Keratinocyte (primary cell): ENCODE measurements around the gene STARD8. TPM values are rescaled to one million over a fixed set of nuclear protein-coding genes. Genes with fewer than 3 reads are reported as not detected.

Experiments
- DNase-seq: peaks from one replicate; pipeline ENCODE4 v3.0.0-alpha.2; 2011; ENCODE audit warnings: low read depth, missing footprints, low spot score
- FAIRE-seq: peaks from 2 replicates; lab custom pipeline; 2011; peaks lifted over from hg19 to GRCh38; lab: Jason Lieb, UNC
- H2AFZ ChIP-seq: 2 replicates; pipeline ENCODE4 v1.6.0; 2012; ENCODE audit warnings: low read length, control low read depth, inconsistent platforms; ENCODE audit not compliant: control insufficient read depth
- H3K27ac ChIP-seq: 2 replicates; pipeline ENCODE4 v1.5.1; 2011; ENCODE audit warnings: low read length; ENCODE audit not compliant: control insufficient read depth, insufficient read depth
- H3K27me3 ChIP-seq: 3 replicates; pipeline ENCODE4 v1.6.0; 2011; ENCODE audit warnings: low read length; ENCODE audit not compliant: control insufficient read depth, insufficient read depth; ENCODE audit errors: extremely low read depth
- H3K36me3 ChIP-seq, 2 experiments: 2 replicates in 1 of 2; 3 replicates in 1 of 2; pipeline ENCODE4 v1.5.1; 2011; ENCODE audit warnings: low read length in 2 of 2, mild to moderate bottlenecking in 1 of 2; ENCODE audit not compliant: control insufficient read depth in 2 of 2, insufficient read depth in 2 of 2; ENCODE audit errors: extremely low read depth in 1 of 2
- H3K4me1 ChIP-seq: 3 replicates; pipeline ENCODE4 v1.5.1; 2011; ENCODE audit warnings: low read length; ENCODE audit not compliant: control insufficient read depth, insufficient read depth; ENCODE audit errors: extremely low read depth
- H3K4me2 ChIP-seq: 3 replicates; pipeline ENCODE4 v1.6.0; 2011; ENCODE audit warnings: low read depth, low read length; ENCODE audit not compliant: control insufficient read depth, insufficient read depth; ENCODE audit errors: extremely low read depth
- H3K4me3 ChIP-seq, 3 experiments: fragments of 200-600 bp in 1 of 3; sonication (generic) in 1 of 3; 2 replicates in 2 of 3; 3 replicates in 1 of 3; pipeline ENCODE4 v1.5.1; 2011 to 2016; ENCODE audit warnings: low read length in 3 of 3, mild to moderate bottlenecking in 3 of 3, control low read depth in 2 of 3, inconsistent platforms in 1 of 3, low read depth in 1 of 3, mixed read lengths in 1 of 3, mixed run types in 1 of 3, moderate library complexity in 1 of 3; ENCODE audit not compliant: control insufficient read depth in 2 of 3, insufficient read depth in 2 of 3; ENCODE audit errors: extremely low read depth in 1 of 3
- H3K79me2 ChIP-seq: 2 replicates; pipeline ENCODE4 v1.6.0; 2012; ENCODE audit warnings: low read length; ENCODE audit not compliant: control insufficient read depth, insufficient read depth
- H3K9ac ChIP-seq: 3 replicates; pipeline ENCODE4 v1.6.0; 2011; ENCODE audit warnings: low read length; ENCODE audit not compliant: control insufficient read depth, insufficient read depth; ENCODE audit errors: extremely low read depth
- H3K9me1 ChIP-seq: 3 replicates; pipeline ENCODE4 v1.6.0; 2011; ENCODE audit warnings: low read length; ENCODE audit not compliant: control insufficient read depth, insufficient read depth; ENCODE audit errors: extremely low read depth
- H3K9me3 ChIP-seq: 2 replicates; pipeline ENCODE4 v1.5.1; 2012; ENCODE audit warnings: low read depth, low read length; ENCODE audit not compliant: control insufficient read depth
- H4K20me1 ChIP-seq: 3 replicates; pipeline ENCODE4 v1.6.0; 2011; ENCODE audit warnings: low read length; ENCODE audit not compliant: control insufficient read depth, insufficient read depth; ENCODE audit errors: extremely low read depth
- EZH2 ChIP-seq: IDR thresholded peaks from one replicate; pipeline ENCODE4 v1.6.1; 2012; ENCODE audit warnings: inconsistent platforms, mild to moderate bottlenecking, low read length, moderate library complexity
- dilution Hi-C: fragments of 300-500 bp; cut with MboI; formaldehyde crosslinking; loops from one replicate; pipeline ENCODE4 v1.7.0; 2020; ENCODE audit warnings: low sequenced_read_pairs; ENCODE audit not compliant: extremely low pct_ligation_motif_present
- polyA plus RNA-seq, 5 experiments: library from polyadenylated mRNA; depleted of rRNA in 3 of 5; stranded (reverse) in 3 of 5; stranded (forward) in 1 of 5; unstranded in 1 of 5; fragments of >200 nt; gene quantifications; 1 replicate in 1 of 5; 2 replicates in 3 of 5; 3 replicates in 1 of 5; pipeline versions ENCODE4 v1.2.1 to v1.2.3, GENCODE V29; 2011 to 2012; ENCODE audit warnings: missing spikeins in 2 of 5, low read depth in 1 of 5, low replicate concordance in 1 of 5
- TF ChIP-seq, protein P1 (sequence below), 3 experiments: IDR thresholded peaks in 1 of 3; conservative IDR thresholded peaks in 1 of 3; optimal IDR thresholded peaks in 1 of 3; 2 replicates in 2 of 3; 3 replicates in 1 of 3; pipeline versions ENCODE3 to v1.5.1; 2011; ENCODE audit warnings: low read length in 3 of 3, mild to moderate bottlenecking in 3 of 3, moderate library complexity in 2 of 3, control low read depth in 1 of 3, inconsistent platforms in 1 of 3; ENCODE audit not compliant: insufficient read depth in 2 of 3; ENCODE audit errors: extremely low read depth in 1 of 3

Gene STARD8
- polyA plus RNA-seq, 1 donor (not counting 4 experiments of a cell fraction or from before 2014, with no cell fraction given): 0.07 TPM

DNA sequence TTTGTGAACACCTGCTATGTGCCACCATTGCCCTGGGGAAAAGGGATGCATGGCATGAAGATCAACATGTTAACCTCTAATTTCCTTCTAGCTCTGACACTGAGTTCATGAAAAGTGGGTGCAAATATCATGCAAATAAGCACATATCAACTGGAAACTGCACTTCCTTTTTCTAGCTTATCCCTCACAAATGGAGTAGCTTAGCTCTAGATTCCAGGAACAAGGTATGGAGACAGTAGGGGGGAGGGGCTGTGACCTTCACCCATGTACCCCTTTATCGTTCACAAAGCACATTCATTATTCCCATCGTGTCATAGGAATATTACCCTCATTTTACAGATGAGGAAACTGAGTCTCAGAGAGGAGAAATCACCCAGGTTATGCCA is 37.4 kb downstream of the STARD8 start:
- Histone ChIP-seq H3K4me3 (no peak overlapping the region), H3K9ac (no peak overlapping the region), H3K4me1 (peaks cover 3% of the 10 kb centered on the region), H2AFZ (no peak overlapping the region), H3K9me1 (no peaks in the 10 kb centered on the region), H3K27me3 (peaks cover 7% of the 10 kb centered on the region), H3K79me2 (no peaks in the 10 kb centered on the region), H3K4me2 (no peak overlapping the region), H4K20me1 (no peaks in the 10 kb centered on the region), H3K9me3 (no peaks in the 10 kb centered on the region), H3K27ac (no peak overlapping the region), H3K36me3 (no peaks in the 10 kb centered on the region)
- DNase-seq (no peak), FAIRE-seq (no peak)
- no peak for TF ChIP-seq EZH2
- TF ChIP-seq, protein P1, sequence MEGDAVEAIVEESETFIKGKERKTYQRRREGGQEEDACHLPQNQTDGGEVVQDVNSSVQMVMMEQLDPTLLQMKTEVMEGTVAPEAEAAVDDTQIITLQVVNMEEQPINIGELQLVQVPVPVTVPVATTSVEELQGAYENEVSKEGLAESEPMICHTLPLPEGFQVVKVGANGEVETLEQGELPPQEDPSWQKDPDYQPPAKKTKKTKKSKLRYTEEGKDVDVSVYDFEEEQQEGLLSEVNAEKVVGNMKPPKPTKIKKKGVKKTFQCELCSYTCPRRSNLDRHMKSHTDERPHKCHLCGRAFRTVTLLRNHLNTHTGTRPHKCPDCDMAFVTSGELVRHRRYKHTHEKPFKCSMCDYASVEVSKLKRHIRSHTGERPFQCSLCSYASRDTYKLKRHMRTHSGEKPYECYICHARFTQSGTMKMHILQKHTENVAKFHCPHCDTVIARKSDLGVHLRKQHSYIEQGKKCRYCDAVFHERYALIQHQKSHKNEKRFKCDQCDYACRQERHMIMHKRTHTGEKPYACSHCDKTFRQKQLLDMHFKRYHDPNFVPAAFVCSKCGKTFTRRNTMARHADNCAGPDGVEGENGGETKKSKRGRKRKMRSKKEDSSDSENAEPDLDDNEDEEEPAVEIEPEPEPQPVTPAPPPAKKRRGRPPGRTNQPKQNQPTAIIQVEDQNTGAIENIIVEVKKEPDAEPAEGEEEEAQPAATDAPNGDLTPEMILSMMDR (optimal IDR thresholded peaks at IDR 0.05 in 1 of 3, IDR thresholded peaks at IDR 0.05 in 1 of 3, conservative IDR thresholded peaks at IDR 0.05 in 1 of 3; ENCODE audit: extremely low read depth in 1 of 3, insufficient read depth in 2 of 3, low read length in 3 of 3): no peak
- dilution Hi-C loops: no loop called here

DNA sequence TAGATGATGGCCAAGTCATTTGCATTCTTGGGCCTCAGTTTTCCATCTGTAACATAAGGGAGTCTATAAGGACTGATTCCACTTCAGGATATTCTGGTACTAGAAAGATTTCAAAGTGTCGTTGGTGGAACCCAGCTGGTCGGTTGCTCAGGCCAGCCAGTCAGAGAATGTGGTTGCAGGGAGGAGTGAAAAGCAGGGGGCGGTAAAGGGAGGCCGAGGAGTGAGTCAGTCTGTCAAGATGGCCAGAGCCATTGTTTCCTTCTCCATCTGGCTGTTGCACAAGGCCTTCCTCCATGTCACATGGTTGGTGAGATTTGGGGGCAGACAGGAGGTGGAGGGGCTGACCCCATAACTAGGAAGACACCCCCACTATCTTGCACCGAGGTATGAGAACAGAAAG is 38.2 kb downstream of the STARD8 start:
- H3K9ac ChIP-seq: no peak overlapping the region
- no peaks in the 10 kb centered on the region for H3K36me3 ChIP-seq
- no peaks in the 10 kb centered on the region for H3K9me1 ChIP-seq
- TF ChIP-seq, protein P1 (optimal IDR thresholded peaks at IDR 0.05 in 1 of 3, IDR thresholded peaks at IDR 0.05 in 1 of 3, conservative IDR thresholded peaks at IDR 0.05 in 1 of 3; ENCODE audit: extremely low read depth in 1 of 3, insufficient read depth in 2 of 3, low read length in 3 of 3): peak in 1 of 3 experiments; percentile 20
- no peak for TF ChIP-seq EZH2
- FAIRE-seq (no peak), DNase-seq (no peak)
- peaks cover 3% of the 10 kb centered on the region for H3K4me1 ChIP-seq
- H3K4me3 ChIP-seq: no peak overlapping the region
- H3K4me2 ChIP-seq: peak overlapping the region; percentile 64
- no peak overlapping the region for H3K27ac ChIP-seq
- H2AFZ ChIP-seq: no peak overlapping the region
- dilution Hi-C loops: no loop called here
- no peaks in the 10 kb centered on the region for H4K20me1 ChIP-seq
- no peaks in the 10 kb centered on the region for H3K79me2 ChIP-seq
- no peaks in the 10 kb centered on the region for H3K9me3 ChIP-seq
- H3K27me3 ChIP-seq: peaks cover 7% of the 10 kb centered on the region
